WTC11 (cell line): Measurements from ENCODE around the gene NFIL3. TPM values are rescaled to one million over a fixed set of nuclear protein-coding genes. Genes with fewer than 3 reads are reported as not detected.
"Not testable (repeated sequence)": the region's sequence is repeated elsewhere in the genome, so short reads cannot be mapped to it uniquely, and the experiment has no call there.

Experiments
- ATAC-seq: fragments of 200-7000 bp; cut with Tn5 transposase; 2 replicates; pipeline ENCODE4 v1.10.0; 2021; ENCODE audit warnings: mild to moderate bottlenecking, moderate library complexity
- CTCF ChIA-PET: fragments of 300-600 bp; sonication (Branson Sonifier 250); formaldehyde crosslinking; loops from one replicate; lab custom pipeline; 2021; ENCODE audit warnings: antibody characterized with exemption; lab: Charles Lee
- POLR2A ChIA-PET: fragments of 350-600 bp; sonication (Branson Sonifier 250); formaldehyde crosslinking; loops from one replicate; lab custom pipeline; 2021; ENCODE audit warnings: antibody characterized with exemption; lab: Charles Lee
- DNase-seq: peaks from one replicate; pipeline ENCODE4 v3.0.0; 2021; ENCODE audit warnings: low spot score
- H3K27ac Mint-ChIP-seq: 2 replicates; pipeline ENCODE4 v1.8.0; 2021; ENCODE audit warnings: mixed read lengths
- H3K27me3 Mint-ChIP-seq: 2 replicates; pipeline ENCODE4 v1.8.0; 2021; ENCODE audit warnings: low read depth, mild to moderate bottlenecking, moderate library complexity, mixed read lengths
- H3K36me3 Mint-ChIP-seq: 2 replicates; pipeline ENCODE4 v1.8.0; 2021; ENCODE audit warnings: mixed read lengths
- H3K4me1 Mint-ChIP-seq: 2 replicates; pipeline ENCODE4 v1.8.0; 2022; ENCODE audit warnings: mixed read lengths
- H3K4me3 Mint-ChIP-seq: 2 replicates; pipeline ENCODE4 v1.8.0; 2021; ENCODE audit warnings: mild to moderate bottlenecking, moderate library complexity, mixed read lengths
- H3K9me3 Mint-ChIP-seq: 2 replicates; pipeline ENCODE4 v1.8.0; 2021; ENCODE audit warnings: mixed read lengths
- ATF1 ChIP-seq: sonication (generic); formaldehyde crosslinking; IDR thresholded peaks from 2 replicates; pipeline ENCODE4 v1.8.1; 2023; ENCODE audit warnings: mild to moderate bottlenecking, moderate library complexity, missing genetic modification reagents
- FOXJ3 ChIP-seq: sonication (generic); formaldehyde crosslinking; IDR thresholded peaks from 2 replicates; pipeline ENCODE4 v1.9.0; 2021; ENCODE audit warnings: missing genetic modification reagents, mild to moderate bottlenecking, borderline replicate concordance
- GTF2I ChIP-seq: fragments of 250-450 bp; sonication (Bioruptor Pico); conservative IDR thresholded peaks from 2 replicates; pipeline ENCODE4 v1.4.0; 2021; ENCODE audit warnings: mild to moderate bottlenecking
- SOX15 ChIP-seq: fragments of 250-450 bp; sonication (Bioruptor Pico); IDR thresholded peaks from 2 replicates; pipeline ENCODE4 v1.9.0; 2021; ENCODE audit warnings: mild to moderate bottlenecking
- ZNF317 ChIP-seq: sonication (generic); formaldehyde crosslinking; IDR thresholded peaks from 2 replicates; pipeline ENCODE4 v1.8.1; 2023; ENCODE audit warnings: low read depth, mild to moderate bottlenecking, moderate library complexity, missing genetic modification reagents, borderline replicate concordance
- ZNF671 ChIP-seq: fragments of 250-450 bp; sonication (Bioruptor Pico); IDR thresholded peaks from 2 replicates; pipeline ENCODE4 v1.8.0; 2021; ENCODE audit warnings: mild to moderate bottlenecking
- total RNA-seq: library from RNA; stranded (reverse); gene quantifications from 3 replicates; pipeline ENCODE4 v1.2.3, GENCODE V29; 2021
- TF ChIP-seq, protein P1 (sequence below): sonication (generic); formaldehyde crosslinking; IDR thresholded peaks from 2 replicates; pipeline ENCODE4 v1.8.1; 2023; ENCODE audit warnings: mild to moderate bottlenecking, missing genetic modification reagents, borderline replicate concordance
- TF ChIP-seq, protein P2 (sequence below): sonication (generic); formaldehyde crosslinking; IDR thresholded peaks from 2 replicates; pipeline ENCODE4 v1.8.0; 2022; ENCODE audit warnings: mild to moderate bottlenecking, missing genetic modification reagents
- TF ChIP-seq, protein P3 (sequence below): sonication (generic); formaldehyde crosslinking; IDR thresholded peaks from 2 replicates; pipeline ENCODE4 v1.8.1; 2022; ENCODE audit warnings: mild to moderate bottlenecking, moderate library complexity, missing genetic modification reagents
- TF ChIP-seq, protein P4 (sequence below): sonication (generic); formaldehyde crosslinking; IDR thresholded peaks from 2 replicates; pipeline ENCODE4 v1.8.1; 2023; ENCODE audit warnings: mild to moderate bottlenecking, missing genetic modification reagents
- TF ChIP-seq, protein P5 (sequence below): sonication (generic); formaldehyde crosslinking; IDR thresholded peaks from 2 replicates; pipeline ENCODE4 v1.8.1; 2023; ENCODE audit warnings: mild to moderate bottlenecking, missing genetic modification reagents, moderate library complexity
- TF ChIP-seq, protein P6 (sequence below): sonication (generic); formaldehyde crosslinking; conservative IDR thresholded peaks from 2 replicates; pipeline ENCODE4 v1.8.1; 2022; ENCODE audit warnings: mild to moderate bottlenecking, missing genetic modification reagents
- TF ChIP-seq, protein P7 (sequence below): fragments of 250-450 bp; sonication (Bioruptor Pico); IDR thresholded peaks from 2 replicates; pipeline ENCODE4 v1.9.0; 2021; ENCODE audit warnings: mild to moderate bottlenecking, borderline replicate concordance
- TF ChIP-seq, protein P8 (sequence below): sonication (generic); formaldehyde crosslinking; IDR thresholded peaks from 2 replicates; pipeline ENCODE4 v1.8.1; 2023; ENCODE audit warnings: mild to moderate bottlenecking, missing genetic modification reagents

Gene NFIL3
- total RNA-seq, 1 experiment from 2014 or later = 11.8 TPM

DNA sequence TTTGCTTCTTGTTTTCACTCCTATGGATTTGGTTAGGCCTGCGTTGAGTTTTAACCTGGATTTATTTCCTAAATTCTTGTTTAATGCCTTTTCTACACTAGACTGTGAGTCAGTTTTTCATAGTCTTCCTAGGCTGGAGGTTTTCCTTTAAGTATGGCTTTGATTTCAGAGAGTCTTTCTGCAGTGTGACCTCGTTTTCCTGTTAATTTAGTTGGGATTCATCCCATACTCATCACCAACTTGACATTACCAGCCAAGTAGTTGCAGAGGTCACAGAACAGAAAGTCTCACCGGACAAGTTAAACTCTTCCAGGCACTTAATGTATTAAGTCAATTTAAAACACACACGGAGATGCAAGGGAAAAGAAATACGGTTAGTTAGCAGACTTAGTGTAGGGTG is 32.2 kb downstream of the NFIL3 start (continued):
- TF ChIP-seq, protein P1, sequence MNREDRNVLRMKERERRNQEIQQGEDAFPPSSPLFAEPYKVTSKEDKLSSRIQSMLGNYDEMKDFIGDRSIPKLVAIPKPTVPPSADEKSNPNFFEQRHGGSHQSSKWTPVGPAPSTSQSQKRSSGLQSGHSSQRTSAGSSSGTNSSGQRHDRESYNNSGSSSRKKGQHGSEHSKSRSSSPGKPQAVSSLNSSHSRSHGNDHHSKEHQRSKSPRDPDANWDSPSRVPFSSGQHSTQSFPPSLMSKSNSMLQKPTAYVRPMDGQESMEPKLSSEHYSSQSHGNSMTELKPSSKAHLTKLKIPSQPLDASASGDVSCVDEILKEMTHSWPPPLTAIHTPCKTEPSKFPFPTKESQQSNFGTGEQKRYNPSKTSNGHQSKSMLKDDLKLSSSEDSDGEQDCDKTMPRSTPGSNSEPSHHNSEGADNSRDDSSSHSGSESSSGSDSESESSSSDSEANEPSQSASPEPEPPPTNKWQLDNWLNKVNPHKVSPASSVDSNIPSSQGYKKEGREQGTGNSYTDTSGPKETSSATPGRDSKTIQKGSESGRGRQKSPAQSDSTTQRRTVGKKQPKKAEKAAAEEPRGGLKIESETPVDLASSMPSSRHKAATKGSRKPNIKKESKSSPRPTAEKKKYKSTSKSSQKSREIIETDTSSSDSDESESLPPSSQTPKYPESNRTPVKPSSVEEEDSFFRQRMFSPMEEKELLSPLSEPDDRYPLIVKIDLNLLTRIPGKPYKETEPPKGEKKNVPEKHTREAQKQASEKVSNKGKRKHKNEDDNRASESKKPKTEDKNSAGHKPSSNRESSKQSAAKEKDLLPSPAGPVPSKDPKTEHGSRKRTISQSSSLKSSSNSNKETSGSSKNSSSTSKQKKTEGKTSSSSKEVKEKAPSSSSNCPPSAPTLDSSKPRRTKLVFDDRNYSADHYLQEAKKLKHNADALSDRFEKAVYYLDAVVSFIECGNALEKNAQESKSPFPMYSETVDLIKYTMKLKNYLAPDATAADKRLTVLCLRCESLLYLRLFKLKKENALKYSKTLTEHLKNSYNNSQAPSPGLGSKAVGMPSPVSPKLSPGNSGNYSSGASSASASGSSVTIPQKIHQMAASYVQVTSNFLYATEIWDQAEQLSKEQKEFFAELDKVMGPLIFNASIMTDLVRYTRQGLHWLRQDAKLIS = no peak
- TF ChIP-seq, protein P2, sequence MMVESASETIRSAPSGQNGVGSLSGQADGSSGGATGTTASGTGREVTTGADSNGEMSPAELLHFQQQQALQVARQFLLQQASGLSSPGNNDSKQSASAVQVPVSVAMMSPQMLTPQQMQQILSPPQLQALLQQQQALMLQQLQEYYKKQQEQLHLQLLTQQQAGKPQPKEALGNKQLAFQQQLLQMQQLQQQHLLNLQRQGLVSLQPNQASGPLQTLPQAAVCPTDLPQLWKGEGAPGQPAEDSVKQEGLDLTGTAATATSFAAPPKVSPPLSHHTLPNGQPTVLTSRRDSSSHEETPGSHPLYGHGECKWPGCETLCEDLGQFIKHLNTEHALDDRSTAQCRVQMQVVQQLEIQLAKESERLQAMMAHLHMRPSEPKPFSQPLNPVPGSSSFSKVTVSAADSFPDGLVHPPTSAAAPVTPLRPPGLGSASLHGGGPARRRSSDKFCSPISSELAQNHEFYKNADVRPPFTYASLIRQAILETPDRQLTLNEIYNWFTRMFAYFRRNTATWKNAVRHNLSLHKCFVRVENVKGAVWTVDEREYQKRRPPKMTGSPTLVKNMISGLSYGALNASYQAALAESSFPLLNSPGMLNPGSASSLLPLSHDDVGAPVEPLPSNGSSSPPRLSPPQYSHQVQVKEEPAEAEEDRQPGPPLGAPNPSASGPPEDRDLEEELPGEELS = no peak
- TF ChIP-seq FOXJ3 (CRISPR knock-in tag) (no peak), GTF2I (CRISPR knock-in tag) (no peak), SOX15 (CRISPR knock-in tag) (no peak), ATF1 (CRISPR knock-in tag) (no peak), ZNF671 (no peak)
- TF ChIP-seq, protein P3, sequence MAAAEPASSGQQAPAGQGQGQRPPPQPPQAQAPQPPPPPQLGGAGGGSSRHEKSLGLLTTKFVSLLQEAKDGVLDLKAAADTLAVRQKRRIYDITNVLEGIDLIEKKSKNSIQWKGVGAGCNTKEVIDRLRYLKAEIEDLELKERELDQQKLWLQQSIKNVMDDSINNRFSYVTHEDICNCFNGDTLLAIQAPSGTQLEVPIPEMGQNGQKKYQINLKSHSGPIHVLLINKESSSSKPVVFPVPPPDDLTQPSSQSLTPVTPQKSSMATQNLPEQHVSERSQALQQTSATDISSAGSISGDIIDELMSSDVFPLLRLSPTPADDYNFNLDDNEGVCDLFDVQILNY (CRISPR knock-in tag) = no peak
- TF ChIP-seq, protein P4, sequence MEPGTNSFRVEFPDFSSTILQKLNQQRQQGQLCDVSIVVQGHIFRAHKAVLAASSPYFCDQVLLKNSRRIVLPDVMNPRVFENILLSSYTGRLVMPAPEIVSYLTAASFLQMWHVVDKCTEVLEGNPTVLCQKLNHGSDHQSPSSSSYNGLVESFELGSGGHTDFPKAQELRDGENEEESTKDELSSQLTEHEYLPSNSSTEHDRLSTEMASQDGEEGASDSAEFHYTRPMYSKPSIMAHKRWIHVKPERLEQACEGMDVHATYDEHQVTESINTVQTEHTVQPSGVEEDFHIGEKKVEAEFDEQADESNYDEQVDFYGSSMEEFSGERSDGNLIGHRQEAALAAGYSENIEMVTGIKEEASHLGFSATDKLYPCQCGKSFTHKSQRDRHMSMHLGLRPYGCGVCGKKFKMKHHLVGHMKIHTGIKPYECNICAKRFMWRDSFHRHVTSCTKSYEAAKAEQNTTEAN (CRISPR knock-in tag) = no peak
- TF ChIP-seq, protein P5, sequence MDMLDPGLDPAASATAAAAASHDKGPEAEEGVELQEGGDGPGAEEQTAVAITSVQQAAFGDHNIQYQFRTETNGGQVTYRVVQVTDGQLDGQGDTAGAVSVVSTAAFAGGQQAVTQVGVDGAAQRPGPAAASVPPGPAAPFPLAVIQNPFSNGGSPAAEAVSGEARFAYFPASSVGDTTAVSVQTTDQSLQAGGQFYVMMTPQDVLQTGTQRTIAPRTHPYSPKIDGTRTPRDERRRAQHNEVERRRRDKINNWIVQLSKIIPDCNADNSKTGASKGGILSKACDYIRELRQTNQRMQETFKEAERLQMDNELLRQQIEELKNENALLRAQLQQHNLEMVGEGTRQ (CRISPR knock-in tag) = no peak

DNA sequence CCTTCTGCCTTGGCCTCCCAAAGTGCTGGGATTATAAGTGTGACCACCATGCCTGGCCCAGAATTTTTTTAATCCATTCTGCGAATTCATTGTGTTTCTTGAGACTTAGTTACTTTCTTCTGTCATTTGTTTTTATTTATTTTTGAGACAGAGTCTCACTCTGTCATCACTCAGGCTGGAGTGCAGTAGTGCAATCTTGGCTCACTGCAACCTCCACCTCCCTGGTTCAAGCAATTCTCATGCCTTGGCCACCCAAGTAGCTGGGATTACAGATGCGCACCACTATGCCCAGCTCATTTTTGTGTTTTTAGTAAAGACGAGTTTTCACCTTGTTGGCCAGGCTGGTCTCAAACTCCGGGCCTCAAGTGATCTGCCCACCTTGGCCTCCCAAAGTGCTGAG is 33.9 kb downstream of the NFIL3 start:
- H3K4me3 Mint-ChIP-seq, POLR2A ChIA-PET, CTCF ChIA-PET, H3K36me3 Mint-ChIP-seq, ATAC-seq, H3K27ac Mint-ChIP-seq, DNase-seq, H3K4me1 Mint-ChIP-seq, H3K27me3 Mint-ChIP-seq: not testable (repeated sequence)
- H3K9me3 Mint-ChIP-seq = peaks cover 11% of the 10 kb centered on the region; the same call in 1 of the 2 replicates

DNA sequence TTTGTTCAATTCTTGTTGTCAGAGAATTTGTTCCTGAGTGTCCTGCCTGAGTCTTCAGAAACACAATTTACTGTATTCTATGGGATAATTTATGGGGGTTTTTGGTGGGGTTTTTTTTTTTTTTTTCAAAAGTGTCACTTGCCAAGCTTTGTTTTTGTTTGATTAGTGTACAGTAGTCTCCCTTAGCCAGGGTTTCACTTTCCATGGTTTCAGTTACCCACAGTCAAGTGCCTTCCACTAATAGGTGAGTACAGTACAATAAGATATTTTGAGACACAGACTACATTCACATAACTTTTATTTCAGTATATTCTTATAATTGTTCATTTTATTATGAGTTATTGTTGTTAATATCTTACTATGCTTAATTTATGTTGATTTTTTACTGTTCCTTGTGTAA is 36.9 kb downstream of the NFIL3 start:
- DNase-seq (no peak), ATAC-seq (no peak)
- H3K9me3 Mint-ChIP-seq = peaks cover 17% of the 10 kb centered on the region
- H3K36me3 Mint-ChIP-seq = 0 out of 2 replicates have a peak, but pooled peaks cover 2% of the 10 kb centered on the region
- H3K4me1 Mint-ChIP-seq = no peaks in the 10 kb centered on the region
- ChIA-PET POLR2A (no interaction called here), CTCF (interaction anchor here (1.3 kb wide), 1 partner anchor 472 kb away, joined by 3 read pairs; no protein-coding TSS in a partner anchor)
- H3K27me3 Mint-ChIP-seq = no peaks in the 10 kb centered on the region
- H3K4me3 Mint-ChIP-seq = no peak overlapping the region
- no peak overlapping the region for H3K27ac Mint-ChIP-seq
- TF ChIP-seq, protein P6, sequence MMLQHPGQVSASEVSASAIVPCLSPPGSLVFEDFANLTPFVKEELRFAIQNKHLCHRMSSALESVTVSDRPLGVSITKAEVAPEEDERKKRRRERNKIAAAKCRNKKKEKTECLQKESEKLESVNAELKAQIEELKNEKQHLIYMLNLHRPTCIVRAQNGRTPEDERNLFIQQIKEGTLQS (CRISPR knock-in tag) = no peak
- TF ChIP-seq, protein P7, sequence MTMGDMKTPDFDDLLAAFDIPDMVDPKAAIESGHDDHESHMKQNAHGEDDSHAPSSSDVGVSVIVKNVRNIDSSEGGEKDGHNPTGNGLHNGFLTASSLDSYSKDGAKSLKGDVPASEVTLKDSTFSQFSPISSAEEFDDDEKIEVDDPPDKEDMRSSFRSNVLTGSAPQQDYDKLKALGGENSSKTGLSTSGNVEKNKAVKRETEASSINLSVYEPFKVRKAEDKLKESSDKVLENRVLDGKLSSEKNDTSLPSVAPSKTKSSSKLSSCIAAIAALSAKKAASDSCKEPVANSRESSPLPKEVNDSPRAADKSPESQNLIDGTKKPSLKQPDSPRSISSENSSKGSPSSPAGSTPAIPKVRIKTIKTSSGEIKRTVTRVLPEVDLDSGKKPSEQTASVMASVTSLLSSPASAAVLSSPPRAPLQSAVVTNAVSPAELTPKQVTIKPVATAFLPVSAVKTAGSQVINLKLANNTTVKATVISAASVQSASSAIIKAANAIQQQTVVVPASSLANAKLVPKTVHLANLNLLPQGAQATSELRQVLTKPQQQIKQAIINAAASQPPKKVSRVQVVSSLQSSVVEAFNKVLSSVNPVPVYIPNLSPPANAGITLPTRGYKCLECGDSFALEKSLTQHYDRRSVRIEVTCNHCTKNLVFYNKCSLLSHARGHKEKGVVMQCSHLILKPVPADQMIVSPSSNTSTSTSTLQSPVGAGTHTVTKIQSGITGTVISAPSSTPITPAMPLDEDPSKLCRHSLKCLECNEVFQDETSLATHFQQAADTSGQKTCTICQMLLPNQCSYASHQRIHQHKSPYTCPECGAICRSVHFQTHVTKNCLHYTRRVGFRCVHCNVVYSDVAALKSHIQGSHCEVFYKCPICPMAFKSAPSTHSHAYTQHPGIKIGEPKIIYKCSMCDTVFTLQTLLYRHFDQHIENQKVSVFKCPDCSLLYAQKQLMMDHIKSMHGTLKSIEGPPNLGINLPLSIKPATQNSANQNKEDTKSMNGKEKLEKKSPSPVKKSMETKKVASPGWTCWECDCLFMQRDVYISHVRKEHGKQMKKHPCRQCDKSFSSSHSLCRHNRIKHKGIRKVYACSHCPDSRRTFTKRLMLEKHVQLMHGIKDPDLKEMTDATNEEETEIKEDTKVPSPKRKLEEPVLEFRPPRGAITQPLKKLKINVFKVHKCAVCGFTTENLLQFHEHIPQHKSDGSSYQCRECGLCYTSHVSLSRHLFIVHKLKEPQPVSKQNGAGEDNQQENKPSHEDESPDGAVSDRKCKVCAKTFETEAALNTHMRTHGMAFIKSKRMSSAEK (CRISPR knock-in tag) = no peak
- TF ChIP-seq ZNF317 (CRISPR knock-in tag) = no peak
- TF ChIP-seq, protein P8, sequence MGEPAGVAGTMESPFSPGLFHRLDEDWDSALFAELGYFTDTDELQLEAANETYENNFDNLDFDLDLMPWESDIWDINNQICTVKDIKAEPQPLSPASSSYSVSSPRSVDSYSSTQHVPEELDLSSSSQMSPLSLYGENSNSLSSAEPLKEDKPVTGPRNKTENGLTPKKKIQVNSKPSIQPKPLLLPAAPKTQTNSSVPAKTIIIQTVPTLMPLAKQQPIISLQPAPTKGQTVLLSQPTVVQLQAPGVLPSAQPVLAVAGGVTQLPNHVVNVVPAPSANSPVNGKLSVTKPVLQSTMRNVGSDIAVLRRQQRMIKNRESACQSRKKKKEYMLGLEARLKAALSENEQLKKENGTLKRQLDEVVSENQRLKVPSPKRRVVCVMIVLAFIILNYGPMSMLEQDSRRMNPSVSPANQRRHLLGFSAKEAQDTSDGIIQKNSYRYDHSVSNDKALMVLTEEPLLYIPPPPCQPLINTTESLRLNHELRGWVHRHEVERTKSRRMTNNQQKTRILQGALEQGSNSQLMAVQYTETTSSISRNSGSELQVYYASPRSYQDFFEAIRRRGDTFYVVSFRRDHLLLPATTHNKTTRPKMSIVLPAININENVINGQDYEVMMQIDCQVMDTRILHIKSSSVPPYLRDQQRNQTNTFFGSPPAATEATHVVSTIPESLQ (CRISPR knock-in tag) = no peak
